WTC11 (cell line): ENCODE measurements around the gene RNF151. TPM values are rescaled to one million over a fixed set of nuclear protein-coding genes. Genes with fewer than 3 reads are reported as not detected.
A peak's percentile ranks its signal among the peaks of the same experiment; 100 is the strongest.

Experiments used
- ATAC-seq: fragments of 200-7000 bp; cut with Tn5 transposase; 2 replicates; pipeline ENCODE4 v1.10.0; 2021; ENCODE audit warnings: mild to moderate bottlenecking, moderate library complexity
- CTCF ChIA-PET: fragments of 300-600 bp; sonication (Branson Sonifier 250); formaldehyde crosslinking; loops from one replicate; lab custom pipeline; 2021; ENCODE audit warnings: antibody characterized with exemption; lab: Charles Lee
- POLR2A ChIA-PET: fragments of 350-600 bp; sonication (Branson Sonifier 250); formaldehyde crosslinking; loops from one replicate; lab custom pipeline; 2021; ENCODE audit warnings: antibody characterized with exemption; lab: Charles Lee
- DNase-seq: peaks from one replicate; pipeline ENCODE4 v3.0.0; 2021; ENCODE audit warnings: low spot score
- H3K27ac Mint-ChIP-seq: 2 replicates; pipeline ENCODE4 v1.8.0; 2021; ENCODE audit warnings: mixed read lengths
- H3K27me3 Mint-ChIP-seq: 2 replicates; pipeline ENCODE4 v1.8.0; 2021; ENCODE audit warnings: low read depth, mild to moderate bottlenecking, moderate library complexity, mixed read lengths
- H3K36me3 Mint-ChIP-seq: 2 replicates; pipeline ENCODE4 v1.8.0; 2021; ENCODE audit warnings: mixed read lengths
- H3K4me1 Mint-ChIP-seq: 2 replicates; pipeline ENCODE4 v1.8.0; 2022; ENCODE audit warnings: mixed read lengths
- H3K4me3 Mint-ChIP-seq: 2 replicates; pipeline ENCODE4 v1.8.0; 2021; ENCODE audit warnings: mild to moderate bottlenecking, moderate library complexity, mixed read lengths
- H3K9me3 Mint-ChIP-seq: 2 replicates; pipeline ENCODE4 v1.8.0; 2021; ENCODE audit warnings: mixed read lengths
- ARID4B ChIP-seq: sonication (generic); formaldehyde crosslinking; IDR thresholded peaks from 2 replicates; pipeline ENCODE4 v1.8.0; 2023; ENCODE audit warnings: missing genetic modification reagents, mild to moderate bottlenecking, borderline replicate concordance
- ATF1 ChIP-seq: sonication (generic); formaldehyde crosslinking; IDR thresholded peaks from 2 replicates; pipeline ENCODE4 v1.8.1; 2023; ENCODE audit warnings: mild to moderate bottlenecking, moderate library complexity, missing genetic modification reagents
- ATF6 ChIP-seq: sonication (generic); formaldehyde crosslinking; IDR thresholded peaks from 2 replicates; pipeline ENCODE4 v1.8.1; 2023; ENCODE audit warnings: mild to moderate bottlenecking, missing genetic modification reagents
- CREB1 ChIP-seq: sonication (generic); formaldehyde crosslinking; IDR thresholded peaks from 2 replicates; pipeline ENCODE4 v1.8.0; 2023; ENCODE audit warnings: mild to moderate bottlenecking, missing genetic modification reagents
- CTCF ChIP-seq: fragments of 200-600 bp; IDR thresholded peaks from 2 replicates; pipeline ENCODE4 v1.8.0; 2022; ENCODE audit warnings: antibody characterized with exemption
- E2F5 ChIP-seq: sonication (generic); formaldehyde crosslinking; IDR thresholded peaks from 2 replicates; pipeline ENCODE4 v1.8.1; 2022; ENCODE audit warnings: mild to moderate bottlenecking, moderate library complexity, missing genetic modification reagents
- EMX1 ChIP-seq: fragments of 250-450 bp; sonication (Bioruptor Pico); IDR thresholded peaks from 2 replicates; pipeline ENCODE4 v1.8.0; 2021; ENCODE audit warnings: mild to moderate bottlenecking
- ETV6 ChIP-seq: sonication (generic); formaldehyde crosslinking; IDR thresholded peaks from 2 replicates; pipeline ENCODE4 v1.8.1; 2022; ENCODE audit warnings: mild to moderate bottlenecking, missing genetic modification reagents
- GTF2I ChIP-seq: fragments of 250-450 bp; sonication (Bioruptor Pico); conservative IDR thresholded peaks from 2 replicates; pipeline ENCODE4 v1.4.0; 2021; ENCODE audit warnings: mild to moderate bottlenecking
- JAZF1 ChIP-seq: fragments of 250-450 bp; sonication (Bioruptor Pico); IDR thresholded peaks from 2 replicates; pipeline ENCODE4 v1.9.0; 2021; ENCODE audit warnings: moderate library complexity, mild to moderate bottlenecking, inconsistent platforms
- MAX ChIP-seq: sonication (generic); formaldehyde crosslinking; IDR thresholded peaks from 2 replicates; pipeline ENCODE4 v1.8.0; 2022; ENCODE audit warnings: mild to moderate bottlenecking, missing genetic modification reagents
- MXD4 ChIP-seq: fragments of 250-450 bp; sonication (Bioruptor Pico); IDR thresholded peaks from 2 replicates; pipeline ENCODE4 v1.8.0; 2021; ENCODE audit warnings: mild to moderate bottlenecking, moderate library complexity, borderline replicate concordance
- NFE2L1 ChIP-seq: sonication (generic); formaldehyde crosslinking; IDR thresholded peaks from 2 replicates; pipeline ENCODE4 v1.8.1; 2023; ENCODE audit warnings: missing genetic modification reagents
- OVOL2 ChIP-seq: fragments of 250-450 bp; sonication (Bioruptor Pico); IDR thresholded peaks from 2 replicates; pipeline ENCODE4 v1.9.0; 2021; ENCODE audit warnings: mild to moderate bottlenecking, borderline replicate concordance
- PRRX2 ChIP-seq: fragments of 250-450 bp; sonication (Bioruptor Pico); IDR thresholded peaks from 2 replicates; pipeline ENCODE4 v1.8.0; 2021; ENCODE audit warnings: mild to moderate bottlenecking
- SMAD4 ChIP-seq: sonication (generic); formaldehyde crosslinking; IDR thresholded peaks from 2 replicates; pipeline ENCODE4 v1.8.0; 2022; ENCODE audit warnings: mild to moderate bottlenecking, missing genetic modification reagents
- USF2 ChIP-seq: sonication (generic); formaldehyde crosslinking; IDR thresholded peaks from 2 replicates; pipeline ENCODE4 v1.8.1; 2023; ENCODE audit warnings: mild to moderate bottlenecking, missing genetic modification reagents, moderate library complexity
- ZNF396 ChIP-seq: fragments of 250-450 bp; sonication (Bioruptor Pico); IDR thresholded peaks from 2 replicates; pipeline ENCODE4 v1.8.0; 2021; ENCODE audit warnings: mild to moderate bottlenecking, moderate library complexity, borderline replicate concordance
- total RNA-seq: library from RNA; stranded (reverse); gene quantifications from 3 replicates; pipeline ENCODE4 v1.2.3, GENCODE V29; 2021

RNF151 gene
- total RNA-seq, 1 experiment from 2014 or later: 0.31 TPM

GRCh38 chr16:1991948-1992703 is 25.5 kb downstream of the RNF151 start (continued):
- no peak for TF ChIP-seq ZNF396 (CRISPR knock-in tag)
- TF ChIP-seq JAZF1 (CRISPR knock-in tag): no peak
- no peak for TF ChIP-seq GTF2I (CRISPR knock-in tag)
- TF ChIP-seq NFE2L1: peak; percentile 87; the same call in 1 of the 2 replicates
- no peak for TF ChIP-seq OVOL2 (CRISPR knock-in tag)
- peak; percentile 70; the same call in 1 of the 2 replicates for TF ChIP-seq E2F5
- TF ChIP-seq ATF1 (CRISPR knock-in tag): peak; percentile 76; the same call in 1 of the 2 replicates
- no peak; the same call in 1 of the 2 replicates for TF ChIP-seq ETV6 (CRISPR knock-in tag)
- TF ChIP-seq MAX (CRISPR knock-in tag): peak; percentile 96
- no peak for TF ChIP-seq CTCF
- TF ChIP-seq USF2 (CRISPR knock-in tag): no peak
- TF ChIP-seq CREB1 (CRISPR knock-in tag): peak; percentile 84; the same call in 1 of the 2 replicates
- TF ChIP-seq MXD4 (CRISPR knock-in tag): no peak
- no peak for TF ChIP-seq PRRX2 (CRISPR knock-in tag)
- no peak for TF ChIP-seq EMX1 (CRISPR knock-in tag)
- peak; percentile 77; the same call in 1 of the 2 replicates for TF ChIP-seq ATF6

GRCh38 chr16:1992704-1993317 is 26.2 kb downstream of the RNF151 start:
- TF ChIP-seq SMAD4 (CRISPR knock-in tag) (no peak), ARID4B (CRISPR knock-in tag) (0 out of 2 replicates have a peak, but pooled peaks have one; percentile 41)
- no peaks in the 10 kb centered on the region for H3K9me3 Mint-ChIP-seq
- H3K27ac Mint-ChIP-seq: no peak overlapping the region
- H3K4me1 Mint-ChIP-seq: peaks cover 17% of the 10 kb centered on the region
- ChIA-PET POLR2A (interaction anchor here (1.1 to 1.7 kb wide), 5 partner anchors 12 to 162 kb away, joined by 3 to 13 read pairs (median 4); partner anchors contain the start of genes RPS2, TBL3 and TRAF7), CTCF (interaction anchor here (0.6 to 6.4 kb wide), 14 partner anchors 9 to 558 kb away, joined by 3 to 59 read pairs (median 5); partner anchors contain the start of genes GFER, NTHL1 and TSC2)
- H3K36me3 Mint-ChIP-seq: peaks cover 5% of the 10 kb centered on the region
- DNase-seq (peak; percentile 86), ATAC-seq (peak; percentile 26)
- H3K27me3 Mint-ChIP-seq: peaks cover 24% of the 10 kb centered on the region
- peak overlapping the region; percentile 55 for H3K4me3 Mint-ChIP-seq
